ENCODE measurements around the gene LCMT1.
"Not testable (repeated sequence)": the region's sequence is repeated elsewhere in the genome, so short reads cannot be mapped to it uniquely, and the experiment has no call there.

Gene LCMT1

DNA sequence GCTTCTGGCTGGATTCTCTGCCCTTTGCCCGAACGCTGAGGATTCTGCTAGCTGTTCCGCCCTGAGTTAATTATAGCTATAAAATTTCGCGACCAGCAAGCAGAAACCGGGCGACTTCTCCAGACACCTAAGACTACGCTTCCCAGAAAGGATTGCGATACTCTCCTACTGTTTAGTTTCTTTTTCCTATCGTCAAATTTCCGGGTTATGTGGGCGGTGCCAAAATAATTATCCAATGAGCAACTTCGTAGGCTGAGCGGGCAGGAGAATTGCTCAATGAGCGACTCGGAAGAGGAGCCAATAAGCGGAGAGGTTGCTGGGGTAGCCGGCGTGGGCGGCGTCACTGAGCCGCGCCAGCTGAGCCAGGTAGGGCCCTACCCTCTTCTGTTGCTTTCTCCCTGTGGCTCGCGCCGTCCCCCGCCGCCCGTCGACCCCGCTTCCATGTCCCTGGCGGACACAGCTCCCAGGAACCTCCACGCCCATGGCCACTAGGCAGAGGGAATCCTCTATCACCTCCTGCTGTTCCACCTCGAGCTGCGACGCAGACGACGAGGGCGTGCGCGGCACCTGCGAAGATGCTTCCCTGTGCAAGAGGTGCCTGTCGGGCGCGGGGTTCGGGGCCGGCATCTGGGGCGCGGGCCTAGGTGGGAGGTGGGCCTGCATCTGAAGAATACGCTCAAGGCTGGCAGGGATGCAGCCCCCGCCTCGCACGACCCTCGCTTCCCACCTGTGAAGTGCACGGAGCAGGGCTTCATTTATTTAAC lies at the start of gene LCMT1:
Gene LCMT1 (plus strand): TSS at position 340 of the 764 bp plus-strand sequence. CDS start 142 bp downstream, at position 482.
- peak; percentile 98 for DNase-seq

DNA sequence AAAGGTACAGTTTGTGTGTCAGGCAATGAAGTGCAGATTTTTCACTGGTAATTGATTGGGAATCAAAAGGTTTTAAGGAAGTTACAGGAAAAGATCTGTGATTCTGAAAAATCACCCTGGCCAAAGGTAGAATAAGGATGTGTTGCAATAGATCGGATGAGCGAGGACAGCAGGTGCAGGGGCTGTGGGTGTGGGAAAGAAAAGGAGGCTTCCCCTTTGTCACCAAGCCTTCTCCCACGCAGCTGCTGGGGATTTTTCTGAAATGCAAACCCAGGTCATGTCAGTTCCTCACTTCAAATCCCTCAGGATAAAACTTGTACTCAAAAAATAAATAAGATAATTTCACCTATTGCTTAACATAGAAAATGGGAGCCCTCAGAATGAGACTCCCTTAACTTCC lies 48.4 kb upstream of the LCMT1 start:
- DNase-seq: no peak

DNA sequence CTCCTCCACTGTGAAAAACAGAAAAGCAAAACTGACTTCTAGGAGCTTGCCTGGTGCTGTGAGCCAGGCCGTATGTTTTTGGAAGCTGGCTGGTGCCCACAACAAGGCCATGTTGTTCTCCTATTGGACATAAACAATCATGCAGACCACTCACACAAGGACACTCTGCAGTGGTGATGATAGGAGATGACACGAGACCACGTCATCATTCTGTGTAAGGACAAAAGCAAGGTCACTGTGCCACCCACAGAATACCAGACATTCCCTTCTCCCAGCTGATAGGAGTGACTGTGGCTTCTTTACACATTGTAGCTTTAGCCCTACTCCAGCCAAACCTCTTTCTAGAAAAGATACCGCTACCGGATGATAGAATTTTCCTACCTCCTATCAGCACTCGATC lies 47.7 kb upstream of the LCMT1 start:
- DNase-seq: no peak

DNA sequence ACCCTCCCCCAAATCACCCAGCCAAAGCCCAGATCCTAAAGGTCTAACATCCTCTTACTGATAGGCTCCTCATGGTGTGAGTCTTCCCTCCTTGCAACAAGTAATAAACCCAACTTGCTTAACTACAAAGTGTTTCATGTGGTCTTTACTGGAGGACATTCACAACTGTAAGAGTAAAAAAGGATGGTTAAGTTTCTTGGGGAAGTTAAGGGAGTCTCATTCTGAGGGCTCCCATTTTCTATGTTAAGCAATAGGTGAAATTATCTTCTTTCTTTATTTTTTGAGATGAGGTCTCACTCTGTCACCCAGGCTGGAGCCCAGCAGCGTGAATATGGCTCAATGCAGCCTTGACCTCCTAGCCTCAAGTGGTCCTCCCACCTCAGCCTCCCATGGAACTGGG lies 47.3 kb upstream of the LCMT1 start:
- not testable (repeated sequence) for DNase-seq

DNA sequence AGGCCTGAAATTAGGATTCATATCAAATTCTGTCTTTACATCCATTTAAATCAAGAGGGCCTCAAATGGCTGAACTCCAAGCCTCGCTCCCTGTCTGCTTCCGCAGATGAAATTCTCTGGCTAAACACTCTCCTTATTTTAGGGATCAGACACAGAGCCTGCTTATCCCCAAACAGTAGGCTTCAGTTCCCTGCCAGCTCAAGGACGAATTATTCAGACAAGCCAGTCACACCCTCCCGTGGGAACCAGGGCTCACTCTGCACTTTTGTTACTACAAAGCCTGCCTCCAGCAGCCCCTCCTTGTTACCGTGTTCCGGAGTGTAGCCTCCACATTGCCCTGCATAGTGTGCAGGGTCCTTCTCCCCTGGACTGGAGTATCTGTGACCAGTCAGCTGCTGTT lies 46.6 kb upstream of the LCMT1 start:
- DNase-seq: no peak

DNA sequence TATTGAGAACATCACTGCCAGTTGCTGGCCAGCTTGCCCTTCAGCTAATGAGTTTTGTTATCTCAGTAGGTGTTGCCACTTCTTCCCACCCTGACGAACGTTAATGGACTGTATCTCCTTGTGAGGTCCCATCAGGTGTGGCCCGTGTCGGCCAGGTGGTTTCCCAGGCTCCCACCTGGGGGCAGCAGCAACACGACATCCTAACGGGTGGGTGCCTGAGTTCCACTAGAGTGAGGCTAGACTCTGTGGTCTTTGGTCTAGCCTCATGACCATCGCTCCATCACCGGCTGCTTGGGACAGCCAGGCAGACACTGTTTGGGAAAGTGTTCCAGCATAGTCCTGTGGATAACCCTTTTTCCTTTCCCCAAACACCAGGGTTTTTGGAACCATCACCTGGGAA lies 45.6 kb upstream of the LCMT1 start:
- DNase-seq: no peak

DNA sequence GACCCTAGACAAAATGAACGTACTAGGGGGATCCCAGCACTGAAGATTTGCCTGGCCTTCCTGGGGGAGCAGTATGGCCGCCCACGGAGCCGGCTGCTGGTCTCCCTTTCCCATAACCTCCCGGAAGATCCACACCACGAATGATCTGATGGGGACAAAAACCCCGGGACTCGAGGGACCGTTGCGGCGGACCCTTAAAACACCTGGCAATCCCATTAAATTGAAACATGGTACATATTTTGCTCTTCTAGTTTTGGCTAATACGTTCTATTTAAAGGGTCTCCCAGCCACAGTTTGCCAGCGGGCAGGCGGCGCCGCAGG lies 45.2 kb upstream of the LCMT1 start:
- no peak for DNase-seq

DNA sequence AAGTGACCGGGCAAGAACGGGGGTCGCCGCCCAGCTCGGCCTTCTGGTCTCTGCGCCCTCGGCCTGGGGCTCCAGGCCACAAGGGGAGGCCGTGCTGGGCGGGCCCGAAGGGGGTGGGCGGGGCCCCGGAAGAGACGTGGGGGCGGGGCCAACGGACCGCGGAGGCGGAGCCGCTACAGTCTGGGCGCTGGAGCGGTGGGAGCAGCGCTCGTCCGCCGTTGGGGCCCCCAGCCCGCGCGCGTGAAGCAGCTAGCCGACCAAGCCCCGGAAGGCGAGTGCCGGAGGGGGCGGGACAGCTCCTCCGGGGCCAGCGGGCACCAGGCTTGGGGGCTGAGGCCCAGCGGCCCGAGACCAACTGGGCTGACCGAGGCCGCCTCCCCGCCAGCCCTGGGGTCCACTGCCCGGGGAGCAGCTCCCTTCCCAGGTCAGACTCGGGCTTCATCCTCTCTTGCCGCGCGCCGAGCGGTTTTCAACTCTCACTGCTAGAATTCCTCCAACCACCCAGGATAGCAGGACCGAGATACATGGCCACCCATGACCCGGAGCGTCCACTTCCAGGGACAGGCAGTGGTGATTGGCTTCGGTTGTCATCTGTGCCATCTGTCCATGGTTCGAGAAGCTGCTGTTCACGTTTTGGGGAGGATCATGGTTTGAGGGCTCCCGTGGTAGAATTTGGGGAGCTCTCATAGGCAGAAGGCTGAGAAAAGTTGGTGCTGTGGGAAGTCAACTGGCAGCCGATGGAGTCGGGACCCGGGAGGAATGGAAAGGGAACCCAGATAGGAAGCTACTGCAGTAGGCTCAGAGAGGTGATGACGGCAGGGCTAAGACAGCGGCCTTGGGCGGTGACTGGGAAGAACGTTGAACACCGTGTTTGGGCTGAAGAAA lies 44.6 kb upstream of the LCMT1 start:
- DNase-seq: peak; percentile 90

DNA sequence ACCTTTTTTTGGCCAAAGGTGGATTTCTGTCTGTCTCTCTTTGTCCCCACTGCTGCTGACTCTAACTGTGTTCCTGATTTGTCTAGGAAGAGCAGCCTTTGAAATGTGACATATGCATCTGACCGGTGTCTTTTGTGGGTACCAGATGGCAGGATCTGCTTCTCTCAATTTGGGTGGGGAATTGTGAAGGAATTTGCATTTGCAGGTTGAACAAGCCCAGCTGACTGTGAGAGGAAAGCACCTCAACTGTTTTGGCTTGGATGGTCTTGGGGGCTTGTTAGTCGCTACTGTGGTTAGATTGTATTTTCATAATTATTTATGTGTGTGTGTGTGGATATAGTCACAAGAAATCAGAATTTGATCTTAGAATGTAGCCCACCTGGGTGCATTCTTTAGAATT lies 37.7 kb upstream of the LCMT1 start:
- no peak for DNase-seq

DNA sequence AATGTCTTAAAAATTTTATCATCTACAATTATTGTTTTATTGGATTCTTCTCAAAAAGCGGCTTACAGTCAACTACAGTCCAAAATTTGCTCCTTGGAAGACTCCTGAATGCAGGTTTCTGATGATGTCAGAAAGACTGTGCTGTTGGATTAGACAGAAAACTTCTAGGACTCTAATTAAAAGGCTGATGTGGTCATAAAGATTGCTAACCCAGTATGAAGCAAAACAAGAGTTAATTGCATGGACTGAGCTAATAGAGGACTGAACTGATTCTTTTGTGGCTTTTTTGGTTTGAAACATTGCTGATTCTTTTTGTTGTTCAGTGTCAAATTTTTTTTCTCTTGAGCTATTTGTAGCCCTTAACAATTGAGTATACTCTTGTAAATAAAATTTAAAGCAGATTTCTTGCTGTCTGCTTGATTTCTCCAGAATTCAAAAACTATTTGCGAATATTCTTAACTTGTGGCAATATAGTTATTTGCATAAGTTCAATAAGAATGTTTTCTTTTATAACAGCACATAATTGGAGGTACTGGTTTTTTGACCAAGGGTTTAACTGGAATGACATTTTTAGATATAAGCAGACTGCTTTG lies 33.1 kb upstream of the LCMT1 start:
- no peak for DNase-seq

DNA sequence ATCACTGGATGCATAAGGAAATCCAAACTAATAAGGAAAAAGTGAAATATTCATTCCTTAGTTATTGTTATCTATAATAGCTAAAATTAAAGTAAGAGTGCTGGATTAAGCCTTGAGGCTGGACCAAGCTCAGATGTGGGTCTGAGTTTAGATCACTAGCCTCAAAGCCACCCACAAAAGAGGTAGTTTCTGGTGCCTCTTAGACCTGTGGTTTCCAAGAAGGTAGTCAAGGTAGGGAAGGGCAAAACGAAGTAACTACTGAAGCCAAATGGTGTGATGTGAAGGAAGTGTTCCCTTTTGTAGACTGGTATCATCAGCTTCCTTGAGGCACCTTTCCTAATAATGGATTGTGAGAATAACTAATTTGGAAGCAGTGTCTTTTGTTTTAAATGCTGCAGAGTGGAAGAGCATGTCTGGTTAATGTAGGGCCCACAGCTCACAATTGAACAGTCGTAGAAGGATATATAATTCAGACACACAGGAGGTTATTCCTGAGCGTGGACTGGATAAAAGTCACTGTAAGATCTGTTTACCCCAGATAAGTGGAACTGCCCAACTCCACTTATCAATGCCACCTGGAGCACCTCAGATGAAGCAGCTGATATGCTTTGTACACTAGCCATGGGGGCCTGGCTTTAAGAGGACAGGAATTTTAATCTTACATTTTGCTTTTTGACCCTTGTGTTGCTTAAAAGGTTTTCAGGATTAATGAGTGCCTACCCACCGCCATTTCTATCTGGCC lies 31.7 kb upstream of the LCMT1 start:
- DNase-seq: no peak

DNA sequence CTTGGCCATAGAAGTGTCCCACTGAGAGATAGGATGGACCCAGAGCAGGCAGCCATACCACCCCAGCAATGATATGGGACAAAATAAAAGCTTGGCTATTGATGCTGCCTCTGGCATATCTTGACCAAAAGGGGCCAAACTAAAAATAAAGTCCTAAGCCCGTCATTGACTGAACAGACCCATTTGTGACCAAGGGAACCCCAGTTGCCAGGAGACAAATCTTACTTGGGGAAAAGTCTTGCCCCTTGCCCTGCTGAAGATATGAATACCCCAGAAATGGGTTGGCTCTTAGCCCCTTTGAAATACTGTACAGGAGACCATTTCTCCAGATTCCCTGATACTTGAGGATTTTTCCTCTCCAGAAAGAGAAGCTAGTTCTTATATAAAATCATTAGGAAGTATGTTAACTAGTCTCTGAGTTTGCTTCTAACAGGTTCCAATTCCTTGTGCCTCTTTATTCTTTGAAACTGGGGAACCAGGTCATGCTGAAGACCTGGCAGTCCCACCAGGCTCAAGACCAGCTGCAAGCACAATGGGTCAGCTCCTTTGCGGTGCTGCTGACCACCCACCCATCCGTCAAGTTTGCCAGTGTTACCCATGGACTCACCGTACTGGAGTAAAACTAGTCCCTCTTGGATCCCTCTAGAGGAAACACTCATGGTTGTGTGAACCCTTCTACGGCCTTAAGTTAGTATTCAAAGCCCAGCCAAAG lies 31.0 kb upstream of the LCMT1 start:
- DNase-seq: no peak

DNA sequence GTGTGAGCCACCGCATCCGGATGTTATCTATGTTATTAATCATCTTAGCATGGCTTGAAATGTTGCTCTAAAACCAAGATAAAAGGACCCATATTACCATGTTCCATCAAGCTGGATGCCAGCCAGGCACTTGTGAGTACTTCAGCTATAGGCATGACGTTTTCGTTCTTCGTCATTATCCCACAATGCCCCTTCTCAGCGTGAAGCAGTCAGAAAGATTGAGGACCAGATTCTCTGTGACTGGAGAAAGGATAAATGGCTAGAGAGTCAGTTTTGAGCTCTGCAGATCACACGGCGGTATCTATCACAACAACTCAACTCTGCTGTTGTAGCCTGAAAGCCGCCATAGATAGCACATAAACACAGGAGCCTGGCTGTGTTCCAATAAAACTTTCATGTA lies 29.8 kb upstream of the LCMT1 start:
- no peak for DNase-seq

DNA sequence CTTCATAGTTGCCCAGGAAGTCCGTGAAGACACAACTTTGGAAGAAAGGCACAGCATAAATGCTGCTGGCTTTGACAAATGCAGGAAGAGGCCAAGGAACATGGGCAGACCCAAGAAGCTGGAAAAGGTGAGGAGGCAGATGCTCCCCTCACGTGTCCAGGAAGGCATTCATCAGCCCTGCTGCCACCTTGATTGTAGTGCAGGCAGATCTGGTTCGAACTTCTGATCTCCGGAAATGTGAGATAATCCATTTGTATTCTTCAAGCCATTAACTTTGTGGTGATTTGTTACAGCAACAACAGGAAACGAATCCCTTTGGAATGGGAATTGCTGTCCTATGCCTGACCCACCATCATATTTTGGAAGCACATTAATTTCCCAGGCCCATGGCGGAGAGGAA lies 28.5 kb upstream of the LCMT1 start:
- DNase-seq: no peak

DNA sequence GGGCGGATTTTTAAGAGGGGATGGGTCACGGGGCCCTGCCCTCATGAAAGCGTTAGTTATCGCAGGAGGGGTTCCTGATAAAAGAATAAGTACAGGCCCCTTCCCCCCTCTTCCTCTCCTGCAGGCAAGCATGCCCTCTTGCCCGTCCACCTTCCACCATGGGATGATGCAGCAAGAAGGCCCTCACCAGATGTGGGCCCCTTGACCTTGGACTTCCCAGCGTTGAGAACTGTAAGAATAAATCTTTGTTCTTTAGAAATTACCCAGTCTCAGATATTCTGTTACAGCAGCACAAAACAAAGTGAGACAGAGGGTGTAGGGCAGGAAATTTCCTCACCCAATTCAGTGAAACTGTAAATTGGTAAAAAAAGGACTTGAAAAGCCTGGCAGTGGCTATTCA lies 27.8 kb upstream of the LCMT1 start:
- DNase-seq: no peak

DNA sequence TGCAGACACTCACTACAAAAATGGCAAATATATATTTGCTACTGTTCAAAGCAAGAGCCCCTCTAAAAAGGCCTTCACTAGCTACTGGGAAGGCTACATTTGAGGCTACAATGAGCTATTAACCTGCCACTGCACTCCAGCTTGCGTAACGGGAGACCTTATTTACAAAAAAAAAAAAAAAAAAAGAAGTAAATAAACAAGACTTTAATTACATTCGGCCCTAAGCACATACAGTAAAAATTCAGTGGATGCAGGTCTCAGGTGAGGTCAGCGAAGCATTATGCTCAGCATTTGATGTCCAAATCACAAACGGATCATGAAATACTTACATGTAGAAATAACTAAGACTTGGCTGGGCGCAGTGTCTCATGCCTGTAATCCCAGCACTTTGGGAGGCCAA lies 26.7 kb upstream of the LCMT1 start:
- no peak for DNase-seq

DNA sequence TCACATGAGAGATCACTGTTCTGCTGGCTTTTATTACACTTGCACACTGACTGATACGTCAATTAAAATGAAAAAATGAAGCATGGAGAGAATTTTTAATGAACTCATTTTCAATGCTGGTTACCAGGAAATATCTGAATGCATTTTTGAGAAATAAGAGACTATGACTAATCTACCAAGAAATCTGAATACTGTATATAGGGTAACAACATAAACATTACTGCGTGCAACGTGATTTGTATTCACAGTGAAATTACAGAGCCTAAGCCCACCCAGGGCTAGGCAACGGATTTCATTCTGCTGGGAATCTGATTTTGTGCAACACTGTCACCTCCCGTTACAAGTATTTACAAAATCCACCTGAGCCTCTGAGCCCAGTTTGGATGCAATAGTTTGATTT lies 23.8 kb upstream of the LCMT1 start:
- DNase-seq: no peak

DNA sequence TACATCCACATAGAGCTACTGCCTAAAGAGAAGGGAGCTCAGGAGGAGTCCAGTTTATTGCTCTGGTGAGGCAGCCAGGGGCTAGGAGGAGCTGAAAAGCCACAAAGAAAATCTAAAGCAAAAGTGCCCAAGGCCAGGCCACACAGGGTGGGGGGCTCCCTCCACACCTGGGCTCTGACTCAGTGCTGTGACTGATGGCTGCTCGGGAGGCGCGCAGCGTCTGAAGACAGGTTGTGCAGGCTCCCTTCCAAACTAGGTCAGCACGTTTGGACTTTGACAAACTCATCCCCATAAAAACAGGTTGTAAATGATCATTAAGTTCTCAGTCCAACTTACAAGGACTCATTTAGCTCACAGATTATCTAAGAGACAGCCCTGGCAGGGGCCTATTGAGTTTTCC lies 22.2 kb upstream of the LCMT1 start:
- no peak for DNase-seq

DNA sequence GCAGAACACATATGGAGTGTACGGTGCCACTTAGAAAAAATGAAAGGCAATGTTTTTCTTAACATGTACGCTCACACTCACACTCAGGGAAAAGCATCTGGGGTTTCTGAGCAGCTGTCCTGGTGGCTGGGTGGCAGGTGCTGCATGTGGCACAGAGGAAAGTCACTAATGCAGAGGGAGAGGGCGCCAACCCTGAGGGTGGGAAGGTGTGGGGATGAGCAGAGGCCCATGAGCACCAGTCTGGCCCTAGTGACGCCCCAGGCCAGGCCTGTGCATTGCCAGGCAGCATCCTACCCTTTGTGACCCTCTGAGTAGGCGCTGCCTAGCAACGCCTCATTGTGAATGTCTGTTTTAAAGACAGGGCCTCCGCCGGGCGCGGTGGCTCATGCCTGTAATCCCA lies 19.1 kb upstream of the LCMT1 start:
- no peak for DNase-seq

DNA sequence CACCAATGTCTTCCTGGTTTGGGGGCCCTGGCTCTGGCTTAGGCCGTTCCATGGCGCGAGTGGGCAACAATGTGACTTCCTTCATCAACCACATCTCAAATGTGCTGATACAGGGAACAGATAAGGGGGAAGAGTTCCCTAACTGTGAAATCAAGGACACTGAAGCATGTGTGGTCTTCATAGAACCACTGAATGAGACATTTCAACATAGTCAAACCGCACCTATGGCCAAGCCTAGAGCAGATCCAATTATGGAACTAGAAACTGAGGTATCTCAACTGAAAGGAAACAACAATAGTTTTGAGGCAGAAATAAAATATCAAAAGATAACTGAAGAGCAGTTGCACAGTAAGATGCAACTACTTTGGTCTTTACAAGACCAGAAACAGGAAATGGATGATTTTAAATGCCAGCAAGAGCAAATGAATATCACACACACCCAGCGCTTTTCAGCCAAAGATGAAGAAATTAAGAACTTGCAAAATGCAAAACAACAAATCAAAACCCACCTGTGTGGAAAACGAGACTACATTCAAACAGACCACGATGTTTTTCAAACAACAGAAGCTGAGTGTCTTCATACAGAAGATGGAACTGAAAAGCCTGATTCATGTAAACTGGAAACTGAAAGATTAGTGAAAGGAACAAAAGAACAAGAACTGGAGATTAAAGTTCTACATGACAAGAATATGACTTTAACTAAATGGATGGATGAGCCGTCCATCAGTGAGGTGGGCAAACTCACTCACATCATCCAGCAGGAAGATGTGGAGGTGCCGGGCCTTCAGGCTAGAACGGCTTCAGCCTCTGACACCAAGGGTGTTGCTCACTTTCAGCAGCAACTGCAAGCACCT lies 18.1 kb upstream of the LCMT1 start:
- peak; percentile 3 for DNase-seq

DNA sequence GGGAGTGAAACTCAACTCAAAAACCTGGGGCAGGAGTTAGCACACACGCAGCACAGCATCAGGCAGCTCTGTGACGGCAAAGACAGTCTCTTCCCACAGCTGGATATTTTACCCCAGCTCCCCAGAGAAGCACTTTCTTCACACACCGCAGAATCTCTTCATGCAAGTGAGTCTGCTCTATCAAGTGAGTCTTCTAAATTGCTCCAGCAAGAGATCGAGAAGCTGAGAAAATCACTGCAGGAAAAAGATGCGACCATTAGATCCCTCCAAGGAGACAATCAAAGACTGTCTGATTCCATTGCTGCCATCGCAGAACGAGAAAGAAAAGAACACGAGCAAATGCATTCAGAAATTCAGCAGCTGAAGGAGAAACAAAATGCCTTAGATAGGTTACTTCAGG lies 16.9 kb upstream of the LCMT1 start:
- no peak for DNase-seq

DNA sequence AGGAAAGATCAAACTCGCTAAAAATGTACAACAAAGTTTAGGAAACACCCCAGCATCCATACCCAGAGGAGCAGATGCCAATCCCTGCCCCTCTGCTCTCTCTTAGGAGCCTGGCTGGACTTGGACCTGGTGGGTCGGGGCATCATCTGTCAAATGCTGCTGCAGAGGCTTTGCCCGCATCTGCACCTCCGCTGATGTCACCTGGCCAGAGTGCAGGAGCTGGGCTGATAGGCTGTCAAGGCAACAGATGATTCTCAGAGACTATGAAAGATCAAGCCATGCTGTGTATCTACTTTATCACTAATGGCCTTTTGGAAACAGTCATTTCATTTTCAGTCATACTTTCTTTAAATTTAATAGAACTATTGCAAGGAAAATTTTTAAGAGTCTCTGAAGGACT lies 15.9 kb upstream of the LCMT1 start:
- DNase-seq: no peak
